ENCODE results near the gene MED12.

DNA sequence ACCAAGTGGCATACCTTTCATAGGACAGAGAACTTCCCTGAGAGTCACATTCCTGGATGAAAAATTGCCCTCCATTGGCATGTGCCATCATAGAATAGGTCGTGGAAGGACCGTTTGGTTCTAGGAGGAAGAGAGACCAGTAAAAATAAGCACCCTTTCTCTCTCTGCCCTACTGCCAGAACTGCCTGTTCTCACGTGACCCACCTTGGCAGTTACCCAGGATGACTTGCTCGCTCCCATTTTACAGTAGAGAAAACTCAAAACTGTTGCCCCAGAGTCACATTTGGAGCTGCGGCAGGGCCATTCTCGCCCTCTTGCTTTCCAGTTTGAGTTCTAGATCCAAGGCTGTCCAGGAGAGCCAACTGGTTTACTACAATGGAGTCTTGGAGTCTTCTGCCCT lies 25.1 kb downstream of the MED12 start:
- TF ChIP-seq, protein P1, sequence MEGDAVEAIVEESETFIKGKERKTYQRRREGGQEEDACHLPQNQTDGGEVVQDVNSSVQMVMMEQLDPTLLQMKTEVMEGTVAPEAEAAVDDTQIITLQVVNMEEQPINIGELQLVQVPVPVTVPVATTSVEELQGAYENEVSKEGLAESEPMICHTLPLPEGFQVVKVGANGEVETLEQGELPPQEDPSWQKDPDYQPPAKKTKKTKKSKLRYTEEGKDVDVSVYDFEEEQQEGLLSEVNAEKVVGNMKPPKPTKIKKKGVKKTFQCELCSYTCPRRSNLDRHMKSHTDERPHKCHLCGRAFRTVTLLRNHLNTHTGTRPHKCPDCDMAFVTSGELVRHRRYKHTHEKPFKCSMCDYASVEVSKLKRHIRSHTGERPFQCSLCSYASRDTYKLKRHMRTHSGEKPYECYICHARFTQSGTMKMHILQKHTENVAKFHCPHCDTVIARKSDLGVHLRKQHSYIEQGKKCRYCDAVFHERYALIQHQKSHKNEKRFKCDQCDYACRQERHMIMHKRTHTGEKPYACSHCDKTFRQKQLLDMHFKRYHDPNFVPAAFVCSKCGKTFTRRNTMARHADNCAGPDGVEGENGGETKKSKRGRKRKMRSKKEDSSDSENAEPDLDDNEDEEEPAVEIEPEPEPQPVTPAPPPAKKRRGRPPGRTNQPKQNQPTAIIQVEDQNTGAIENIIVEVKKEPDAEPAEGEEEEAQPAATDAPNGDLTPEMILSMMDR (conservative IDR thresholded peaks at IDR 0.05; ENCODE audit: low read depth, low read length): no peak
- no peak for TF ChIP-seq EZH2 (IDR thresholded peaks at IDR 0.05; ENCODE audit: borderline replicate concordance, low read depth, low read length, poor library complexity, severe bottlenecking)

Data from A673 (cell line).